OCI-LY3 (cell line): ENCODE results near the gene CFAP99.

ENCODE experiments used
- CTCF ChIP-seq: fragments of 200-600, 300-600 bp; sonication (generic); IDR thresholded peaks from 2 replicates; pipeline ENCODE4 v1.5.1; 2014; ENCODE audit warnings: antibody characterized with exemption, low read length, low read depth
- EZH2phosphoT487 ChIP-seq: fragments of 200-600 bp; shearing (Covaris generic); IDR thresholded peaks from 2 replicates; pipeline ENCODE4 v1.6.1; 2018; ENCODE audit warnings: antibody characterized with exemption, mixed run types, low read depth

- no peak for TF ChIP-seq CTCF
- no peak for TF ChIP-seq EZH2phosphoT487
These were observed 63.4 kb downstream of the CFAP99 start for GRCh38 chr4:2482192-2482591.
